OCI-LY7 (cell line): ENCODE results near the gene CPXCR1. TPM values are rescaled to one million over a fixed set of nuclear protein-coding genes. Genes with fewer than 3 reads are reported as not detected.
"Not testable (repeated sequence)": the region's sequence is repeated elsewhere in the genome, so short reads cannot be mapped to it uniquely, and the experiment has no call there.

ENCODE experiments used
- Bru-seq: library from RNA; stranded (reverse); fragments of 400-500 nt; gene quantifications from one replicate; lab custom pipeline; 2021; lab: Mats Ljungman, UMichigan
- BruChase-seq, 2 experiments: library from RNA; stranded (reverse); fragments of 400-500 nt; gene quantifications; one replicate each; lab custom pipeline; 2021; lab: Mats Ljungman, UMichigan
- BruUV-seq: library from RNA; stranded (reverse); fragments of 400-500 nt; replicated peaks from 2 replicates; lab custom pipeline; 2021; lab: Mats Ljungman, UMichigan
- CTCF ChIA-PET: fragments of 300-600 bp; sonication (Branson Sonifier 250); formaldehyde crosslinking; loops from one replicate; lab custom pipeline; 2022; ENCODE audit warnings: antibody characterized with exemption; ENCODE audit not compliant: unreplicated experiment; lab: Charles Lee
- POLR2A ChIA-PET: fragments of 300-600 bp; sonication (Branson Sonifier 250); formaldehyde crosslinking; loops from one replicate; lab custom pipeline; 2022; ENCODE audit warnings: antibody characterized with exemption; lab: Charles Lee
- DNase-seq: peaks from one replicate; pipeline ENCODE4 v3.0.0-alpha.2; 2015; ENCODE audit warnings: low spot score
- H2AFZ ChIP-seq: fragments of 200-600 bp; sonication (generic), shearing (Covaris generic); 2 replicates; pipeline ENCODE4 v1.6.1; 2014; ENCODE audit warnings: mild to moderate bottlenecking, antibody characterized with exemption, low read length, moderate library complexity
- H3K27ac ChIP-seq: fragments of 200-600 bp; sonication (generic); 2 replicates; pipeline ENCODE4 v1.5.1; 2014; ENCODE audit warnings: mixed run types, low read depth, mild to moderate bottlenecking, moderate library complexity, low read length, inconsistent platforms; ENCODE audit not compliant: poor library complexity, severe bottlenecking
- H3K36me3 ChIP-seq: fragments of 200-600 bp; sonication (generic); 2 replicates; pipeline ENCODE4 v1.6.1; 2014; ENCODE audit warnings: mild to moderate bottlenecking, antibody characterized with exemption, low read length, moderate library complexity, mixed read lengths; ENCODE audit not compliant: insufficient read depth
- H3K4me1 ChIP-seq: fragments of 200-600 bp; sonication (generic); 2 replicates; pipeline ENCODE4 v1.5.1; 2014; ENCODE audit warnings: mild to moderate bottlenecking, low read length; ENCODE audit not compliant: insufficient read depth, poor library complexity, severe bottlenecking
- H3K4me2 ChIP-seq: fragments of 200-600 bp; sonication (generic); 2 replicates; pipeline ENCODE4 v1.6.1; 2014; ENCODE audit warnings: mild to moderate bottlenecking, low read length
- H3K4me3 ChIP-seq: fragments of 200-600 bp; sonication (generic); 2 replicates; pipeline ENCODE4 v1.5.1; 2014; ENCODE audit warnings: mild to moderate bottlenecking, low read depth, low read length; ENCODE audit not compliant: poor library complexity, severe bottlenecking
- H3K79me2 ChIP-seq: fragments of 200-600 bp; sonication (generic); 2 replicates; pipeline ENCODE4 v1.6.1; 2016; ENCODE audit warnings: low read depth, mild to moderate bottlenecking, low read length, moderate library complexity, mixed read lengths; ENCODE audit not compliant: insufficient read depth
- H3K9me2 ChIP-seq: fragments of 200-600 bp; sonication (generic); 2 replicates; pipeline ENCODE4 v1.6.1; 2016; ENCODE audit warnings: mild to moderate bottlenecking, low read length, mixed read lengths; ENCODE audit not compliant: insufficient read depth
- H3K9me3 ChIP-seq: fragments of 200-600 bp; sonication (generic); 2 replicates; pipeline ENCODE4 v1.6.1; 2014; ENCODE audit warnings: mild to moderate bottlenecking, mixed run types, low read length, mixed read lengths
- H4K20me1 ChIP-seq: fragments of 200-600 bp; sonication (generic); 2 replicates; pipeline ENCODE4 v1.6.1; 2014; ENCODE audit warnings: mild to moderate bottlenecking, antibody characterized with exemption, low read length, moderate library complexity, mixed read lengths; ENCODE audit not compliant: insufficient read depth
- CTCF ChIP-seq: fragments of 200-600 bp; sonication (generic); conservative IDR thresholded peaks from 2 replicates; pipeline ENCODE4 v1.5.1; 2014; ENCODE audit warnings: mild to moderate bottlenecking, antibody characterized with exemption, low read length, moderate library complexity, mixed read lengths
- EZH2phosphoT487 ChIP-seq: fragments of 200-600 bp; sonication (generic); IDR thresholded peaks from 2 replicates; pipeline ENCODE4 v1.6.1; 2018; ENCODE audit warnings: low read depth, borderline replicate concordance, mild to moderate bottlenecking, mixed run types, antibody characterized with exemption, low read length, moderate library complexity, mixed read lengths
- intact Hi-C: fragments of 100-400 bp; cut with micrococcal nuclease; formaldehyde crosslinking; loops from one replicate; pipeline ENCODE4 v1.10.0; 2022; ENCODE audit not compliant: unreplicated experiment
- long read RNA-seq: library from polyadenylated mRNA; stranded (forward); transcript quantifications from one replicate; pipeline ENCODE4 v2.0.0, GENCODE V29; 2022
- total RNA-seq, 2 experiments: library from RNA; depleted of rRNA in 1 of 2; stranded (reverse); fragments of >200 nt in 1 of 2; shearing (Covaris generic) in 1 of 2; gene quantifications; 2 replicates each; pipeline ENCODE4 v1.2.3, GENCODE V29; 2014 to 2022

CPXCR1 gene
- total RNA-seq (2014; rRNA removed; shearing (Covaris generic)) (not detected in 2 replicates), total RNA-seq (2022) (not detected in 2 replicates), Bru-seq, nascent RNA (not detected), BruChase-seq, experiment 1, labeled RNA remaining after a 6-hour chase (not detected), BruChase-seq, experiment 2, labeled RNA remaining after a 2-hour chase (not detected)
- long read RNA-seq: 0 reads

- H2AFZ ChIP-seq: no peak within 1 kb of the TSS
- no peaks in the 10 kb centered on the region for H3K79me2 ChIP-seq
- H3K9me2 ChIP-seq: no peaks in the 10 kb centered on the region
- TF ChIP-seq EZH2phosphoT487: no peak
- H3K4me1 ChIP-seq: no peaks in the 10 kb centered on the region
- H3K4me2 ChIP-seq: no peak within 1 kb of the TSS
- BruUV-seq: no TSS peak
- intact Hi-C loops: no loop called here
- no peak within 1 kb of the TSS for H3K27ac ChIP-seq
- DNase-seq: no peak
- ChIA-PET CTCF (no interaction called here), POLR2A (no interaction called here)
- H3K9me3 ChIP-seq: no peaks in the 10 kb centered on the region
- H3K36me3 ChIP-seq: no peaks in the 10 kb centered on the region
- H3K4me3 ChIP-seq: no peak within 1 kb of the TSS
- no peaks in the 10 kb centered on the region for H4K20me1 ChIP-seq
Observed at GRCh38 chrX:88746925-88747324, at the start of gene CPXCR1. Gene CPXCR1 (plus strand): TSS chrX:88747225. CDS start chrX:88753415, 6,190 bp downstream.

GRCh38 chrX:88735835-88736234 is 11.2 kb upstream of the CPXCR1 start:
- Histone ChIP-seq H3K9me2 (no peaks in the 10 kb centered on the region), H3K9me3 (no peaks in the 10 kb centered on the region), H3K4me1 (no peaks in the 10 kb centered on the region), H3K27ac (no peak overlapping the region), H2AFZ (no peak overlapping the region), H3K4me2 (no peak overlapping the region), H3K79me2 (no peaks in the 10 kb centered on the region), H4K20me1 (no peaks in the 10 kb centered on the region), H3K4me3 (no peak overlapping the region), H3K36me3 (no peaks in the 10 kb centered on the region)
- POLR2A ChIA-PET: no interaction called here
- CTCF ChIA-PET: no interaction called here
- TF ChIP-seq EZH2phosphoT487 (no peak), CTCF (no peak)
- intact Hi-C loops: no loop called here
- DNase-seq: no peak
- no TSS peak for BruUV-seq

- CTCF ChIA-PET, H3K9me3 ChIP-seq, intact Hi-C loops, H3K27ac ChIP-seq, POLR2A ChIA-PET, H3K79me2 ChIP-seq, DNase-seq, H3K4me2 ChIP-seq, H2AFZ ChIP-seq, H3K9me2 ChIP-seq, BruUV-seq, H4K20me1 ChIP-seq, H3K36me3 ChIP-seq, H3K4me3 ChIP-seq, H3K4me1 ChIP-seq: not testable (repeated sequence)
Observed at GRCh38 chrX:88746215-88746614, 810 bp upstream of the CPXCR1 start.

GRCh38 chrX:88752339-88752738 is 5.3 kb downstream of the CPXCR1 start:
- intact Hi-C loops, BruUV-seq, H3K9me2 ChIP-seq, H3K4me1 ChIP-seq, H3K4me2 ChIP-seq, H3K27ac ChIP-seq, CTCF ChIA-PET, H3K9me3 ChIP-seq, DNase-seq, H3K79me2 ChIP-seq, H2AFZ ChIP-seq, POLR2A ChIA-PET, H3K36me3 ChIP-seq, H4K20me1 ChIP-seq, H3K4me3 ChIP-seq: not testable (repeated sequence)
